ENCODE results near the gene MAP2K2. TPM values are rescaled to one million over a fixed set of nuclear protein-coding genes. Genes with fewer than 3 reads are reported as not detected.

Gene MAP2K2
- total RNA-seq, 3 donors from 2014 or later = 173 to 221 (median 192) TPM

DNA sequence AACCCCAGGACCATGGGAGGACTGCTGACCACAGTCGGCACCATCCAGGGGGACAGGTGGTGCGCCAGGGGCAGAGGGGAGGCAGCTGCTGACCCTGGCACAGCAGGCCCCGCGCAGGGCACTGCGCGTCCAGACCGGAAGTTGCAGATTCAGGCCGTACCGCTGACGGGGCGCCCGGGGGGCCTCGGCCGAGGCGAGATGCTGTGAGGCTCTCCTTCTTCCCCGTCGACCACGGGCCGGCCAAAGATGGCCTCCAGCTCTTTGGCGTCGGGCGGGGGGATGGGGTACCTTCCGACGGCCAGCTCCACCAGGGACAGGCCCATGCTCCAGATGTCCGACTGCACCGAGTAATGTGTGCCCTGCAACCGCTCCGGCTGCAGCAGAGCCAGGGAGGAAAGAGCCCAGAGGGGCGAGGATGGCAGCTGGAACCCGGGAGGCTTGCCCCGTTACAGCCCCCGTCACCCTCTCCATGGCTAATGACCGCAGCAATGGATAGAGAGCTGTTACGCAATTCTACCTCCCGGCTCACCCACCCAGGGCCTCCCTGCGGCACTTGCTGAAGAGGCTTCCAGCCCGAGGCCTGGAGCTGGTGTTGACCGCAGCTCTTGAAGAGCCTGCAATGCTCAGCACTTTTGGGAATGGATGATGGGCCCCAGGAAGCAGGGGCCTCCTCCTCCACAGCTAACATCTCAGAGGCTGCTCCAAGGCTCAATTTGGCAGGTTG, 24.7 kb downstream of the MAP2K2 start:
- Histone ChIP-seq H3K9me3 (no peaks in the 10 kb centered on the region), H3K36me3 (ENCODE audit: low read depth) (peaks cover 4% of the 10 kb centered on the region), H3K4me3 (no peak overlapping the region), H3K4me1 (ENCODE audit: low read depth) (peaks cover 8% of the 10 kb centered on the region)
- intact Hi-C loops (cut with DNase I, micrococcal nuclease) = no loop called here
- no peak for DNase-seq
- ATAC-seq = no peak
- TF ChIP-seq, protein P1, sequence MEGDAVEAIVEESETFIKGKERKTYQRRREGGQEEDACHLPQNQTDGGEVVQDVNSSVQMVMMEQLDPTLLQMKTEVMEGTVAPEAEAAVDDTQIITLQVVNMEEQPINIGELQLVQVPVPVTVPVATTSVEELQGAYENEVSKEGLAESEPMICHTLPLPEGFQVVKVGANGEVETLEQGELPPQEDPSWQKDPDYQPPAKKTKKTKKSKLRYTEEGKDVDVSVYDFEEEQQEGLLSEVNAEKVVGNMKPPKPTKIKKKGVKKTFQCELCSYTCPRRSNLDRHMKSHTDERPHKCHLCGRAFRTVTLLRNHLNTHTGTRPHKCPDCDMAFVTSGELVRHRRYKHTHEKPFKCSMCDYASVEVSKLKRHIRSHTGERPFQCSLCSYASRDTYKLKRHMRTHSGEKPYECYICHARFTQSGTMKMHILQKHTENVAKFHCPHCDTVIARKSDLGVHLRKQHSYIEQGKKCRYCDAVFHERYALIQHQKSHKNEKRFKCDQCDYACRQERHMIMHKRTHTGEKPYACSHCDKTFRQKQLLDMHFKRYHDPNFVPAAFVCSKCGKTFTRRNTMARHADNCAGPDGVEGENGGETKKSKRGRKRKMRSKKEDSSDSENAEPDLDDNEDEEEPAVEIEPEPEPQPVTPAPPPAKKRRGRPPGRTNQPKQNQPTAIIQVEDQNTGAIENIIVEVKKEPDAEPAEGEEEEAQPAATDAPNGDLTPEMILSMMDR (IDR thresholded peaks at IDR 0.05) = no peak

DNA sequence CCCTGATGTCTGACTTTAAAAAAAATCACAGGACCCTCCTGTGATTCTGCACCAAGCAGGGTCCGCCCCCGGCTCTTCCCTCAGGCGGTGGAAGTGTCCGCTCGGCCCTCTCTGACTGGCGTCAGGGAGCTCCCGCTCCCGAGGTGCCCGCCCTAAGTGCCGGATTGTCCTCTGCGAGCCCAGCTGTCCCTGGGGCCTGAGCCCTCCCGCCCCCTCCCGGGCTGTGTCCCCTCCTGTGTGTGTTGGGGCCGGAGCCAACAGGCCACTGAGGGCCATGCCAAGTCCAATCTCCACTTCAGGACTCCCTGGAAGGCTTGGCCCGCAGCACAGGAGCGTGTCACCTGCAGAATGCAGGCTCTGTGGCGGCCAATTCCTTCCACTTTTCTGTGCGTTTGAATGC, 25.4 kb downstream of the MAP2K2 start:
- peaks cover 4% of the 10 kb centered on the region for H3K36me3 ChIP-seq (ENCODE audit: low read depth)
- no peaks in the 10 kb centered on the region for H3K9me3 ChIP-seq
- TF ChIP-seq, protein P1 (IDR thresholded peaks at IDR 0.05) = no peak
- peaks cover 10% of the 10 kb centered on the region for H3K4me1 ChIP-seq (ENCODE audit: low read depth)
- intact Hi-C loops (cut with DNase I, micrococcal nuclease) = no loop called here
- no peak for DNase-seq
- H3K4me3 ChIP-seq = no peak overlapping the region
- ATAC-seq = no peak

DNA sequence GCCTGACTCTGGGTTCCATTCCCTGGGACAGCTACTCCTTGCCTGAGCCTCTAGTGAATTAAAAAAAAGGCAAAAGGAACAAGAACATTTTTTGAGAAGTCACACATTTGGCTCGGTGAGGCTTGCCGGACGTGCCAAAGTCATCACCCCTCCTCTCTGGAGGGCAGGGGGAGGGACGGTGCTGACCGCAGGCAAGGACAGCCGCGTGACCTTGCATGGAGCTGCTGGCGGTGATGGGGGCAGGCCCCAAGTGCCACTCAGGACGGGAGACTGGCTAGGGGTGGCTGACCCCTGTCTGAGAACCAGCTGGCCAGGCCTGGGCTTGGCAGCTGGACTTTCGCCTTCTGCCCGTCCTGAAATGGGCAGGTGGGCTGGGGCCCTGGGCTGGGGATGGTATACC, 26.4 kb downstream of the MAP2K2 start:
- ATAC-seq = no peak
- intact Hi-C loops (cut with DNase I, micrococcal nuclease) = no loop called here
- Histone ChIP-seq H3K36me3 (ENCODE audit: low read depth) (peaks cover 4% of the 10 kb centered on the region), H3K9me3 (no peaks in the 10 kb centered on the region), H3K4me3 (no peak overlapping the region), H3K4me1 (ENCODE audit: low read depth) (peaks cover 10% of the 10 kb centered on the region)
- no peak for DNase-seq
- TF ChIP-seq, protein P1 (IDR thresholded peaks at IDR 0.05) = no peak

DNA sequence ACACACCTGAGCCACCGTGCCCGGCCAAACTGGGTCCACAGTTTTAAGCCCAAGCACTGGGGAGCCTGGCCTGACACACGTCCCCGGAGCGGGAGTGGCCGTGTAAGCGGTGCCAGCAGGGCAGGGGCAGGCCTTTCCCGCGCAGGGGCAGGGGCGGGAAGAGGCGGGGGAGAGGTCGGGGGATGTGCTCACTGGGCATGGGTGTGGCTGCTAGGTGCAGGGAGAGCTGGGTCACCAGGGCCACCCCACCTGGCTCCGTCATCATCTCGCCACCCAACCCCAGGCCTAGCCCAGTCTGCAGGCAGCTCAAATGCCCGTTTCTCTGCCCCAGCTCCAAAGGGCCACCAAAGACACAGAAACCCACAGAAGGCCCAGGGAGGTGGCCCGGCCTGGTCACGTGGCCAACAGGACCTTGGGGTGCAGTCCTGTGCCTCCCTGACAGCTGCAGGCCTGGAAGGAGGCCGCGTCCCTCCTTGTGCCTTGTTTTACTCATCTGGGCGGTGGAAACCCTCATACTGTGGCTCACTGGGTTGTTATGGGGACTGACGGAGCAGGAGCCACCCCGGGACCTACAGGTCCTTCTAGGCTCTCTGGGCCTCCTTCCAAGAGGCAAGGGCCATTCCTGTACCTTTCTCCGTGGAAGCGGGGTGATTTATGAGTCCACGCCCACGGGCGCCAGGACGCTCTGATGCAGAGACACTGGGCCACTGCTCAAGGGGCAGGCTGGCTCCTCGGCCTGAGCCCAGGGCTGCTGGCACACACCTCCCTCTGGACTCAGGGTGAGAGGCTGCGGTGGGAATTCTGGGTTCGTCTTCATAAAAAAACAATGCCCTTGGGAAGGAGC, 27.7 kb downstream of the MAP2K2 start:
- H3K36me3 ChIP-seq (ENCODE audit: low read depth) = peaks cover 4% of the 10 kb centered on the region
- ATAC-seq = peak; percentile 86

DNA sequence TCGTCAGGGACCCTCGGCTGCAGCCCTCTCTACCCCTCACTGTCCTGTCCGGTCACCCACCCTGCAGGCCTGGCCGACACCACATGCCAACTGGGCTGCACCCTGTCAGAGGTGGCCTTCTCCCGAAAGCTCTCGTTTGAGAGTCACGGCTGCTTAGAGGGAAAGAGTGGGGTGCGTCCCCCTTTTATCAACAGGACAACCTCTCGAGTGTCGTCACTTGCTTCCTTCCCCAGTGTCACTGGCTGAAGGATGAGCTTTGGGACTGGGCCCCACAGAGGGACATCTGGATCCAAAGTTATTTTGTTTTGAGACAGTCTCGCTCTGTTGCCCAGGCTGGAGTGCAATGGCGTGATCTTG, 28.5 kb downstream of the MAP2K2 start:
- H3K4me1 ChIP-seq (ENCODE audit: low read depth) = peaks cover 10% of the 10 kb centered on the region
- ATAC-seq (no peak), DNase-seq (no peak)
- TF ChIP-seq, protein P1 (IDR thresholded peaks at IDR 0.05) = no peak
- no peaks in the 10 kb centered on the region for H3K9me3 ChIP-seq
- intact Hi-C loops (cut with DNase I, micrococcal nuclease) = no loop called here
- H3K4me3 ChIP-seq = no peak overlapping the region
- peaks cover 4% of the 10 kb centered on the region for H3K36me3 ChIP-seq (ENCODE audit: low read depth)

More for the DNA sequence above, 27.7 kb downstream of the MAP2K2 start:
- intact Hi-C loops (cut with DNase I, micrococcal nuclease) = no loop called here
- Histone ChIP-seq H3K9me3 (no peaks in the 10 kb centered on the region), H3K4me1 (ENCODE audit: low read depth) (peaks cover 10% of the 10 kb centered on the region), H3K4me3 (no peak overlapping the region)
- TF ChIP-seq, protein P1 (IDR thresholded peaks at IDR 0.05) = no peak
- DNase-seq = peak; percentile 88 to 93 (median 92)

Measured in mucosa of descending colon (tissue), 3 donors.